PFSK-1 (cell line): ENCODE data around the gene KIF19.

Experiments used
- FOXP2 ChIP-seq: optimal IDR thresholded peaks from 2 replicates; pipeline ENCODE3; 2011; ENCODE audit warnings: borderline replicate concordance, control low read depth, inconsistent platforms; ENCODE audit not compliant: insufficient read depth; ENCODE audit errors: extremely low read length, extremely low read depth
- POLR2AphosphoS5 ChIP-seq: IDR thresholded peaks from 2 replicates; pipeline ENCODE4 v1.6.1; 2012; ENCODE audit warnings: low read depth, mild to moderate bottlenecking, control low read depth, low read length, moderate library complexity
- REST ChIP-seq, 2 experiments: IDR thresholded peaks; 2 replicates each; pipeline versions ENCODE4 v1.6.1 to v1.8.0; 2011 to 2012; ENCODE audit warnings: low read depth in 2 of 2, low read length in 2 of 2, control low read depth in 1 of 2, inconsistent platforms in 1 of 2, mild to moderate bottlenecking in 1 of 2, moderate library complexity in 1 of 2; ENCODE audit not compliant: insufficient read depth in 1 of 2
- SIN3A ChIP-seq: IDR thresholded peaks from 2 replicates; pipeline ENCODE4 v1.6.1; 2012; ENCODE audit warnings: mild to moderate bottlenecking, low read length, moderate library complexity, borderline replicate concordance; ENCODE audit not compliant: insufficient read depth
- TAF1 ChIP-seq: IDR thresholded peaks from 2 replicates; pipeline ENCODE4 v1.6.1; 2012; ENCODE audit warnings: low read length, control low read depth, borderline replicate concordance; ENCODE audit not compliant: insufficient read depth

- no peak for TF ChIP-seq POLR2AphosphoS5
- TF ChIP-seq REST (IDR thresholded peaks at IDR 0.05; ENCODE audit: insufficient read depth in 1 of 2, low read depth in 2 of 2, low read length in 2 of 2), result no peak
- no peak for TF ChIP-seq TAF1
- TF ChIP-seq SIN3A, result no peak
- TF ChIP-seq FOXP2, result no peak
Observed at GRCh38 chr17:74344658-74345057, 18.6 kb downstream of the KIF19 start.
